Measurements from ENCODE around the gene PDCD10. TPM values are rescaled to one million over a fixed set of nuclear protein-coding genes. Genes with fewer than 3 reads are reported as not detected.

PDCD10 gene
- total and polyA plus RNA-seq, 9 donors = 27.0 to 51.7 (median 35.1) TPM

GRCh38 chr3:167718582-167718981 lies 16.1 kb downstream of the PDCD10 start:
- H3K27me3 ChIP-seq = no peaks in the 10 kb centered on the region

GRCh38 chr3:167716920-167717319 lies 17.8 kb downstream of the PDCD10 start:
- intact Hi-C loops (cut with DNase I) = no loop called here
- 89 to 94% (median 92%) methylated on average over 2 of the region's 2 CpGs for WGBS, 3 donors

More at GRCh38 chr3:167718582-167718981, 16.1 kb downstream of the PDCD10 start:
- intact Hi-C loops (cut with DNase I) = no loop called here
- H3K27ac ChIP-seq = no peak overlapping the region
- WGBS, 3 donors = 98 to 100% (median 98%) methylated on average over 1 of the region's 1 CpG
- no peaks in the 10 kb centered on the region for H3K9me3 ChIP-seq
- H3K4me1 ChIP-seq (ENCODE audit: insufficient read depth) = no peaks in the 10 kb centered on the region
- no peak overlapping the region for H3K4me3 ChIP-seq
- no peaks in the 10 kb centered on the region for H3K36me3 ChIP-seq
- TF ChIP-seq CTCF (IDR thresholded peaks at IDR 0.05) (no peak), EP300 (IDR thresholded peaks at IDR 0.05) (no peak)
- no peak for DNase-seq

GRCh38 chr3:167714871-167715270 lies 19.8 kb downstream of the PDCD10 start:
- Histone ChIP-seq H3K27me3 (no peaks in the 10 kb centered on the region), H3K9me3 (no peaks in the 10 kb centered on the region), H3K36me3 (no peaks in the 10 kb centered on the region), H3K4me3 (no peak overlapping the region), H3K4me1 (ENCODE audit: insufficient read depth) (no peaks in the 10 kb centered on the region), H3K27ac (no peak overlapping the region)
- intact Hi-C loops (cut with DNase I) = no loop called here
- WGBS, 3 donors = 96 to 100% (median 97%) methylated on average over 1 of the region's 1 CpG
- TF ChIP-seq POLR2A (IDR thresholded peaks at IDR 0.05) (no peak), CTCF (IDR thresholded peaks at IDR 0.05) (no peak), EP300 (IDR thresholded peaks at IDR 0.05) (no peak)
- DNase-seq = no peak

More at GRCh38 chr3:167716920-167717319, 17.8 kb downstream of the PDCD10 start:
- TF ChIP-seq POLR2A (IDR thresholded peaks at IDR 0.05) = no peak
- no peak for TF ChIP-seq EP300 (IDR thresholded peaks at IDR 0.05)
- TF ChIP-seq CTCF (IDR thresholded peaks at IDR 0.05) = no peak
- H3K27me3 ChIP-seq = no peaks in the 10 kb centered on the region
- H3K36me3 ChIP-seq = no peaks in the 10 kb centered on the region
- no peaks in the 10 kb centered on the region for H3K4me1 ChIP-seq (ENCODE audit: insufficient read depth)
- H3K4me3 ChIP-seq = no peak overlapping the region
- H3K27ac ChIP-seq = no peak overlapping the region
- no peaks in the 10 kb centered on the region for H3K9me3 ChIP-seq
- no peak for DNase-seq

- no peak overlapping the region for H3K27ac ChIP-seq
- H3K4me1 ChIP-seq (ENCODE audit: insufficient read depth) = no peaks in the 10 kb centered on the region
- no peaks in the 10 kb centered on the region for H3K27me3 ChIP-seq
- no peak overlapping the region for H3K4me3 ChIP-seq
- no peaks in the 10 kb centered on the region for H3K9me3 ChIP-seq
- TF ChIP-seq CTCF (IDR thresholded peaks at IDR 0.05) = no peak
- TF ChIP-seq POLR2A (IDR thresholded peaks at IDR 0.05) = no peak
- no peak for TF ChIP-seq EP300 (IDR thresholded peaks at IDR 0.05)
- no peaks in the 10 kb centered on the region for H3K36me3 ChIP-seq
- no peak for DNase-seq
- intact Hi-C loops (cut with DNase I) = no loop called here
- 95 to 99% (median 95%) methylated on average over 3 of the region's 3 CpGs for WGBS, 3 donors
These were observed 22.2 kb downstream of the PDCD10 start for GRCh38 chr3:167712445-167712844.

Measured in ovary (tissue), 9 donors.